GM21360 (cell line): ENCODE measurements around the gene YWHAG.
"Not testable (repeated sequence)": the region's sequence is repeated elsewhere in the genome, so short reads cannot be mapped to it uniquely, and the experiment has no call there.

Experiments used
- ATAC-seq: cut with Tn5 transposase; IDR thresholded peaks from one replicate; pipeline ENCODE4 v1.9.1; 2021; ENCODE audit warnings: mild to moderate bottlenecking, moderate library complexity; ENCODE audit not compliant: unreplicated experiment

Gene YWHAG

DNA sequence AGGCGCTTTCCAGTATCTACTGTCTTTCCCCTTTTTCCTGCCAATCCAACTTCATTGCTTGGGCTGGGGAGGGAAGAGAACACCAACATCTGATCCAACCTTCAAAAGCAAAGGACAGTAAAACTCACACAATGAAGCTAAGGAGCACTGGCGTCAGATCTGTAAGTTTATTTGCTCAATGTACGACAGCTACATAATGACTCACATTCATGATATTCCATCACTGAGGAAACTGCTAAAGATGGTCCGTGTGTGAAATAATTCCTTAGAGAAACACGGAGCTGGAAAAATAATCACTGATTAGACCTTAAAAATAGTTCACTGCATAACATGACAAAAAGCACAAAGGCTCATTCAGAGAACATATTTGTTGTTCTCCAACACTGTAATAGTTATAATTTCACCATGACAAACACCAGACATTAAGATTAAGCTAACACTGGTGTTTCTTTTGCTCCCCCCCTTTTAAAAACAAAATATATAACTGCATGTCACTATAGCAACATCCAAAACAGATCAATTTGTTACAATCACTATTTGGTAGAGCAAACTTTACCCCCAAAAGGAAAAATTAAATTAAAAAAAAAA lies 32.1 kb downstream of the YWHAG start:
- ATAC-seq = no peak

DNA sequence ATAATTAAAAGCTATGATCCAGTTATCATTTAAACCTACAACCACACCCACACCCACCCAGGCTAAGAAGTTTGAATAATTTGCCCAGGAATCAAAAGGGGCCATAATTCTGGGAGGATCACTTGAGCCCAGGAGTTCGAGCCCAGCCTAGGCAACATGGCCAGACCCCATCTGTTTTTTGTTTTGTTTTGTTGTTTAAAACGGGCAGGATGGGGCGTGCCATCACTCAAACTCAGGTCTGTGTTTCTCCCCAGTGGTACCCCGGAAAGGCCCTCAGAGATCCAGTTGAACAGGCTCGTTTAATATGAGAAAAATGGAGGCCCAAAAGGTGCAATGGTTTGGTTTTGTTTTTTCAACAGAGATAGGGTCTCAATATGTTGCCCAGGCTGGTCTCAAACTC lies 33.0 kb downstream of the YWHAG start:
- ATAC-seq = no peak

DNA sequence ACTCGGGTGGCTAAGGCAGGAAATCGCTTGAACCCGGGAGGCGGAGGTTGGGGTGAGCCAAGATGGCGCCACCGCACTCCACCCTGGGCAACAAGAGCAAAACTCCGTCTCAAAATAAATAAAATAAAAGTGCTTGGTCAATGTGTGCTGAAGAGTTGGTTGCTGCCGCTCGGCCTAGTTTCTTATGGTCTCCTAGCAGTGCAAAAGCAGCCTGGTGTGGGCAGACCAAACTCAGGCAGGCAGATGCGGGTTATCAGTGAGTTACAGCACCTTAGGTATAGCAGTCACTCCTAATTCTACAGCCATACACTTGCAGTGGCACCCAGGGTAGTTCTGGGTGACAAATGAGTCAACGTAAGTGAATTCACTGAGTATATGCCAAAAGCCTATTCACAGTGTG lies 33.7 kb downstream of the YWHAG start:
- no peak for ATAC-seq

DNA sequence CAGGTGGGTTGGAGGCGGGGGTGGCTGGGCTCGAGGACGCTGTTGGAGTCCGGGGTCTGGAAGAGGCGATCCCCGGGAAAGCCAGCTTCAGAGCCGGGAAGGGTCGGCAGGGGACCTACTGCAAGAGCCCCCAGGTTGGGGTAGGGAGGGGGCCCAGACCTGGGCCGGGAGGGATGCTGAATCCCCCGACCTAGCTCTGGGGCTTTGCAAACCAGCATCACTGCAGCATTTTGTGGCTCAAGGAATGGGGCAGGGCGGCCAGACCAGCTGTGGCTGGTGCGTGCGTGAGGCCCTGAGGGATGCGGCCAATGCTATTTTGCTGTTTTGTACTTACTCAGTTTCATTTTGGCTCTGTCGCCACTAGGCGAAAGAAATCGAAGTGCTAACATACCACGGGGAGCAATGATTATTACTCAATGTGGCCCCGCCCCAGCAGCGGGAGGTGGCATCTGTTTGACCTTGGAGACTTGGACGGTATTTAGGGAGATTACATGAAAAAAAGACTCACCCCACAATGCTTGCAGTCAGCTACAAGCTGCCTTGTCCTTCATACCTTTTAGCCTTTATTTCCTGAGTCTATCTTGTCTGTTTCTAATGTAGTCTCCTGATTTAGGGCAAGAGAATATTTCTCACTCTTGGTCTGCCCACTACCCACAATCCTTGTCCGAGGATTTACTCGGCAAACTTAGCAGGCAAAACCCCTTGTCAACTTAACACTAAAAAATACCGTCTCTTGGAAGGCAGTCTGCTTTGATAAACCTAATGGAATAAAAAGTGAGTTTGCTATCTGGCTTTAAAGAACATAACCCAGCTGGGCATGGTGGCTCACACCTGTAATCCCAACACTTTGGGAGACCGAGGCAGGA lies 40.1 kb downstream of the YWHAG start:
- ATAC-seq = peak; percentile 43

DNA sequence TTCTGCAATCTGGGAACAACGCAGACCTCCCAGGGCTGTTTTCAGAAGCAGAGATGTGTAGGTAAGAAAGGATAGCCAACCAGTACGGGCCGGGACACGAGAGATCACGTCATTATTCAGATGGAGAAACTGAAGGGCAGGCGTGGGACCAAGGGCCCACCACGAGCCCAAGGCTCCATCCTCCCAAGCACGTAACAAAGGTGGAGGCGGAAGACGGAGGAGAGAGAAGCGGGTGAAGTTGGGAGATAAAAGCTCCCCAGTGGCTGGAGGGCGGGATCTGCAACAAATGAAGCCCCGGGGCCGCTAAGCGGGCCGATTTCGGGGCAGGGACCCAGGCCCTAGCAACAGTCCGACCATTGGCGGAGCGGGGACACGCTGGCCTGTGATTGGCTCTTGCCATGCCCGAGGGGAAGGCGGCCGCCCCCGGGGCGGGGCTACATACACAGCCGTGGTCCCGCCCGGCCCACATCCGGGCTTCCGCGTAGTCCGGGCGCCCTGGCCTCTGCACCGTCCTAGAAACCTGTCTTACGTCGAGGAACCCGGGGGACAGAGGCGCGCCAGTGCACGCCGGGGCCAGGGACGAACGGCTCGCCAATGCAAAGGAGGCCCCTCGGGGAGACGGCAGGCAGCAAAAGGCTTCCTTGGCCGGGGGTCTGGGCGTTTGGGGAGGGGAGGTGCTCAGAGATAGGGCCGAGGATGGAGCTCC lies 40.9 kb downstream of the YWHAG start:
- ATAC-seq = peak; percentile 81

DNA sequence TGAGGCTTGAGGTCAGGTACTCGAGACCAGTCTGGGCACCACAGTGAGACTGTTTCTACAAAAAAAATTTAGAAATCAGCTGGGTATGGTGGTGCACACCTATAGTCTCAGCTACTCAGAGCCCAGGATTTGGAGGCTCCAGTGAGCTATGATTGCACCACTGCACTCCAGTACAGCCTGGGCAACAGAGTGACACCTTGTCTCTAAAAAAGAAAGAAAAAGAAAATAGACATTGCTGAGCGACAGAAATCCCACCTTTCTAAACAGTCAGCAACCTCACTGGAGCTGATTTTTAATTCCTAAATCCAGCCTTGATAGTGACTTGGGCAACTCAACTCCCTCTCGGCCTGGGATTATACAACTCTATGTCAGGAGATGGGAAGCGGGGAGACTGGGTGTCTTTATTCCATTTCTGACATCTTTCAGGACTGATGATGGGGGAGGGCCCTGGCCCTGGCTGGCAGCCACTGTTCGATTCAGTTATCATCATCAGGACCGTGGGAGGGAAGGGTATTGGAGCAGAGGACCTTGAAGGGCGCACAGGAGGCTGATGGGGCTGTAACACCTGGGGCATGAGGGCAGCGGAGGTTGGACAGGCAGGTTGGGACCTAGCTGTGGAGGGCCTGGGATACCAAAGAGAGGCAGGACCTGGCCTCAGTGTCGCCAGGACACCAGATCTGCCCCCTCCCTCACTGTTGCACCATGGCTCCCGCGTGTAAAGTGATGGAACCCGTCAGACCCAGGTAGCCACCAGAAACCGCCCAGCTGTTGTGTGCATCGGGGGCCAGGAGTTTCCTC lies 41.6 kb downstream of the YWHAG start:
- ATAC-seq = no peak

DNA sequence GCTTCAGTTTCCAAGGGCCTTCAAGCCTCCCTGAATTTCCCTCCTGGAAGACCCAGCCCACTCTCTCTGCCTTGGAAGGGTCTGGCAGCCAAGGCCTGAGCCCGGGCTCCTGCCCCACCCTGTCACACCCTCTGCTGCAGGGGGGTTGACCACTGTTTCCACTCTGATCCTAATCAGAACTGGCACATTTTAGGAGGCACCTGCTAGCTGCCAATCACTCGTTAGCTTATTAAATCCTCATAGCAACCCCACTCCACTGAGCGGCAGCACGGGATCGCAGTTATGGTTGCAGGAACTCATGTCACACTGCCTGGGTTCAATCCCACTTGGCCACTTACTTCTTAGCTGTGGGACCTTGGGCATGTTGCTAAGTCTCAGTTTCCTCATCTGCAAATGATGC lies 43.4 kb downstream of the YWHAG start:
- no peak for ATAC-seq

DNA sequence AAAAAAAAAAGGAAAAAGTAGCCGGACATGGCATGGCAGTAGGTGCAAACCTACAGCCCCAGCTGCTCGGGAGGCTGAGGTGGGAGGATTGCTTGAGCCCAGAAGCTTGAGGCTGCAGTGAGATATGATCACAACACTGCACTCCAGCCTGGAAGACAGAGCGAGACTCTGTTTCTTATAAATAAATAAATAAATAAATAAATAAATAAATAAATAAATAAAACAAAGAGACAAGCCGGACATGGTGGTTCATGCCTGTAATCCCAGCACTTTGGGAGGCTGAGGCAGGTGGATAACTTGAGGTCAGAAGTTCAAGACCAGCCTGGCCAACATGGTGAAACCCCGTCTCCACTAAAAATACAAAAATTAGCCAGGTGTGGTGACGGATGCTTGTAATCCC lies 44.1 kb downstream of the YWHAG start:
- not testable (repeated sequence) for ATAC-seq

DNA sequence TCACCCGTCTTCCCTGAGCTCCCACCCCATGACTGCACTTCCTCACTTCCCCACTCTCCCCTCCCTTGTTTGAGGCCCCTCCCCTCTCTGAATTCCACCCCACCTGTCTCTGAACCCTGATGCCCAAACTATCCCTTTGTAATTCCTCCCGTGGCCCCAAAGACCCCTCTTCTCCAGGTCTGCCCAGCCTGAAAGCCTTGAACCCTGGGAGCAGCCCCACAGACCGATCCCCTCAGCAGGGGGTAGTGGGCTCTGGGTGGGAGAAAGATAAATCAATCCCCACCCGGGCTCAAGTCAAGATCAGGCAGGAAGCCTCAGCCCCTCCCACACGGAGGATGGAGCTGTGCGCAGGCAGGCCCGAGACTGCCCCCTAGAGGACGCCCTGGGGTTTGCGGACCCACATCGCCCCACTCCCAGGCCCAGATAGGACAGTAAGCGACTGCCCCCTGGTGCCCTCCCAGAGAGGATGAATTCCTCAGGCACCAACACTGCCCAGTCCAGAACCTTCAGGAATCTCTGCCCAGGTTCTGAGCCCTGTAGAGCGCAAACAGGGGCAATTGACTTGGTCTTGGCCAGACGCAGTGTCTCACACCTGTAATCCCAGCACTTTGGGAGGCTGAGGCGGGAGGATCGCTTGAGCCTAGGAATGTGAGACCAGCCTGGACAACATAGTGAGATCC lies 44.6 kb downstream of the YWHAG start:
- peak; percentile 43 for ATAC-seq

DNA sequence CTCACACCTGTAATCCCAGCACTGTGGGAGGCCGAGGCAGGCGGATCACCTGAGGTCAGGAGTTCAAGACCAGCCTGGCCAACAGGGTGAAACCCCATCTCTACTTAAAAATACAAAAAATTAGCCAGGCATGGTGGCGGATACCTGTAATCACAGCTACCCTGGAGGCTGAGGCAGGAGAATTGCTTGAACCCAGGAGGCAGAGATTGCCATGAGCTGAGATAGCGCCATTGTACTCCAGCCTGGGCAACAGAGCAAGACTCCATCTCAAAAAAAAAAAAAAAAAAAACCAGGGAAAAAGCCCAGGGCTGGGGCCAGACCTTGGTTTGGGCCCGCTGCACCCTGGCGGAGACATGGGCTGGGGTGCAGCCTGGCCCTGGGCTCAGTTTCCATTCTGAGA lies 47.0 kb downstream of the YWHAG start:
- ATAC-seq = not testable (repeated sequence)

DNA sequence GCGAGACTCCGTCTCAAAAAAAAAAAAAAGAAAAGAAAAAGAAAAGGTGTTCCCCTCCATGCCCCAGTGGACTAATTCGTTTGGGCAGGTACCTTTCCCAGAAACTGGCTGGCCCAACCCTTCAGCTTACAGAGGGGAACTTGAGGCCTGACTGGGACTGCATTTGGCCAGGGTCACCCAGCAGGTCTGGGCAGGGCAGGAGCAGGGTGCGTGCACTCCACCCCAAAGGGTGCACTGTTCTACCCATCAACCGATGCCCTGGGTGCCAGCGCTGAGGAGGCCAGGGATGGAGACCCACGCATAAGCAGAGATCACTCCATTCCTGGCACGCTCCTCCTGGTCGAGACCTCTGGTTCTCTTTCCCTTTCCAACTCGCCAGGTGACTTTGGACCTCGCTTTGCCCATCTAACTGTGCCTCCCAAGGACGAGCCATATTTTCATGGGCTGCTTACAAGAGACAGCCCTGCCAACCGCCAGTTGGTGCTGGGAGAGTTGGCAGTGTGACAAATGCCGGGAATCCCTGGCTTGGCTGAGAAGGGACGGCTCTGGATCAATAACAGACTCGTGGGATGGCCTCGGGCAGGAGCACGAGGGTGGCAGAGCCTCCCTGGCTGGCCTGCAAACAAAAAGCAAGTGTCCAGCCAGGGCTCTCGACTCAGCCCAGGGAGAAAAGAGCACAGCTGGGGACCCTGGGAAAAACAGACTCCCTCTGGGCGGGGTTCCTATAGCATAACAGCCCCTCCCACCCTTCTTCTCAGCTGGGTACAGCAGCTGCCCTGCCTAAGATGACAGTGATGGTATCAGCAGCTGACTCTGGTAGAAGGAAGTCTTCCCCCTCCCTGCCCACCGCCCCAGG lies 48.5 kb downstream of the YWHAG start:
- no peak for ATAC-seq

DNA sequence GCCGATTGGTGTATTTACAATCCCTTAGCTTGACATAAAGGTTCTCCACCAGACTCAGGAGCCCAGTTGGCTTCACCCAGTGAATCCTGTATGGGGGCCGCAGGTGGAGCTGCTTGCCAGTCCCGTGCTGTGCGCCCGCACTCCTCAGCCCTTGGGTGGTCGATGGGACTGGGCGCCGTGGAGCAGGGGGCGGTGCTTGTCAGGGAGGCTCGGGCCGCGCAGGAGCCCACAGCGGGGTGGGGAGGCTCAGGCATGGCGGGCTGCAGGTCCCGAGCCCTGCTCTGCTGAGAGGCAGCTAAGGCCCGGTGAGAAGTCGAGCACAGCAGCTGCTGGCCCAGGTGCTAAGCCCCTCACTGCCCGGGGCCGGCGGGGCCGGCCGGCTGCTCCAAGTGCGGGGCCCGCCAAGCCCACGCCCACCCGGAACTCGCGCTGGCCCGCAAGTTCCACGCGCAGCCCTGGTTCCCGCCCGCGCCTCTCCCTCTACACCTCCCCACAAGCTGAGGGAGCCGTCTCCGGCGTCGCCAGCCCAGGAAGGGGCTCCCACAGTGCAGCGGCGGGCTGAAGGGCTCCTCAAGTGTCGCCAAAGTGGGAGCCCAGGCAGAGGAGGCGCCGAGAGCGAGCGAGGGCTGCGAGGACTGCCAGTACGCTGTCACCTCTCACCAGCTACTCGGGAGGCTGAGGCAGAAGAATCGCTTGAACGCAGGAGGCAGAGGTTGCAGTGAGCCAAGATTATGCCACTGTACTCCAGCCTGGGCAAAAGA lies 49.3 kb downstream of the YWHAG start:
- ATAC-seq = not testable (repeated sequence)

DNA sequence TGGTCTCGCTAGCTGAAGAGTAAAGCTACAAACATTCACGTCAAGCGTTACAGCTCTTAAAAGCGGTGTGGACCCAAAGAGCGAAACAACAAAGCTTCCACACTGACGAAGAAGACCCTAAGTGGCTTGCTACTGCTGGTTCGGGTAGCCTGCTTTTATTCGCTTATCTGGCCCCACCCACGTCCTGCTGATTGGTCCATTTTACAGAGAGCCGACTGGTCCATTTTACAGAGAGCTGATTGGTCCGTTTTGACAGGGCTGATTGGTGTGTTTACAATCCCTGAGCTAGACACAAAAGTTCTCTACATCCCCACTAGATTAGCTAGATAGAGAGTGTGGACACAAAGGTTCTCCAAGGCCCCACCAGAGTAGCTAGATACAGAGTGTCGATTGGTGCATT lies 49.9 kb downstream of the YWHAG start:
- not testable (repeated sequence) for ATAC-seq

DNA sequence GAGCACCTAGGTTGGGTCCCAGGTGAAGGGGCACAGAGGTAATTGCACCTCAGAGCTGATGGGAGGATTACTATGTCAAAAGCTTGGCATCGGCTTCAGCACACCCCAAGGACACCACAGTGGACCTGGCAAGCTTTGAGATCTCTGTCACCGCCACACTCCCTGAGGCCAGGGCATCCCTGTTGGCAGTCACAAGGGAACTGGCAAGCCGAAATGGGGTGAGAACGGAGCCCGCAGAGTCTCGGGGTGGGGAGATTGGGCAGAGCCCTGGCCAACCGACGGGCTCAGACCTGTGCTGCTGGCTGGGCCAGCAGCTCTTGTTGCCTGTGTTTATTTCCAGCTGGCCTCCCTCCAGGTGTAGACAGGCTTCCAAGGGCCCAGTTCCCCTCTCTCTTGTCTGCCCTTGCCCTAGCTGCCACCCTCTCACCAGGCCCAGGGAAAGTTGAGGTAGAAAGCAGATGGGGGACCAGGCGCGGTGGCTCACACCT lies 53.9 kb downstream of the YWHAG start:
- ATAC-seq = no peak

DNA sequence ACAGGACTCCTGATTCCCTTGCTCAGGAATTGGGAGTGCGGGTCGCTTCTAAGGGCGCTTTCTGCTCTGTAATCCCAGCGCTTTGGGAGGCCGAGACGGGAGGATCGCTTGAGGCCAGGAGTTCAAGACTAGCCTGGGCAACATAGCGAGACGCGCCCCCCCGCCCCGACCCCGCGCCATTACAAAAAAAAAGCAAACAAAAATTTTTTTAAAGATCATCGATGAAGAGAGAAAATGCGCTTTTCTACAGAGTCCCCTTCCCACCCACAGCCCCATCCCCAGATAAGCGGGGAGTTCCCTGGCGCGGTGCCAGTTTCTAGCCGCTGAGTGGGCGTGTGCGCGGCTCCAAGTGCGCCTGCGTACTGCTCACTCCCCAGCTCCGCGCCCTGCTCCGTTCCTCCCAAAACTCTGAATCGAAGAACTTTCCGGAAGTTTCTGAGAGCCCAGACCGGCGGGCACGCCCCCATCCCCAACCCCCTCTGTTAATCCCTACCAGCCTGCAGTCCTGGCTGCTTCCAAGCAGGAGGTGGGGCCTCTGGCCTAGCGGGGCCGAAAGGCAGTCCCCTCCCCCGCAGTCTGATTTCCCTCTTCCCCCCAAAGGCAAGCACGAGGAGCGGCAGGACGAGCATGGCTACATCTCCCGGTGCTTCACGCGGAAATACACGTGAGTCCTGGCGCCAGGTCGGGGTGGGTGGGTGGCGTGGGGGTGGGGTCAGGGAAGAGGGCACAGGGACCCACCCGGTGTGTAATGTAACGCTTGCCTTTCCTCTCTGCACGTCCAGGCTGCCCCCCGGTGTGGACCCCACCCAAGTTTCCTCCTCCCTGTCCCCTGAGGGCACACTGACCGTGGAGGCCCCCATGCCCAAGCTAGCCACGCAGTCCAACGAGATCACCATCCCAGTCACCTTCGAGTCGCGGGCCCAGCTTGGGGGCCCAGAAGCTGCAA lies 55.3 kb downstream of the YWHAG start:
- ATAC-seq = no peak

DNA sequence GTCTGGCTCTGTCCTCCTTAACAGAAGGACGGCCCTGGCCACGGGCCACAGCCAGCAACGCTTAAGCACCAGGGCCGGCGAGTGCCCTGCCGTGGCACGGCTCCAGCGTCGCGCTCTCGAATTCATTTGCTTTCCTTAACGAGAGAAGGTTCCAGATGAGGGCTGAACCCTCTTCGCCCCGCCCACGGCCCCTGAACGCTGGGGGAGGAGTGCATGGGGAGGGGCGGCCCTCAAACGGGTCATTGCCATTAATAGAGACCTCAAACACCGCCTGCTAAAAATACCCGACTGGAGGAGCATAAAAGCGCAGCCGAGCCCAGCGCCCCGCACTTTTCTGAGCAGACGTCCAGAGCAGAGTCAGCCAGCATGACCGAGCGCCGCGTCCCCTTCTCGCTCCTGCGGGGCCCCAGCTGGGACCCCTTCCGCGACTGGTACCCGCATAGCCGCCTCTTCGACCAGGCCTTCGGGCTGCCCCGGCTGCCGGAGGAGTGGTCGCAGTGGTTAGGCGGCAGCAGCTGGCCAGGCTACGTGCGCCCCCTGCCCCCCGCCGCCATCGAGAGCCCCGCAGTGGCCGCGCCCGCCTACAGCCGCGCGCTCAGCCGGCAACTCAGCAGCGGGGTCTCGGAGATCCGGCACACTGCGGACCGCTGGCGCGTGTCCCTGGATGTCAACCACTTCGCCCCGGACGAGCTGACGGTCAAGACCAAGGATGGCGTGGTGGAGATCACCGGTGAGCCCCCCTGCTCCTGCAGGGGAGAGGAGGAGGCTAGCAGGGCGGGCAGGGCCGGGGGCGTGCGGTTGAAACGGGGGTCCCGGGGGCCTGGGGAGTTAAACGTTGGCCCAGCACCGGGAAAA lies 56.2 kb downstream of the YWHAG start, which contains the start of gene HSPB1:
HSPB1 (plus strand) TSS at position 327 of the 855 bp plus-strand sequence; CDS start at position 367, 40 bp downstream.
- peak; percentile 51 for ATAC-seq
